SHP77 treated with DMSO at 0.1 percent for 48 hours (cell line): ENCODE data around the gene PGM3.
"Not testable (repeated sequence)": the region's sequence is repeated elsewhere in the genome, so short reads cannot be mapped to it uniquely, and the experiment has no call there.

Source experiments
- DNase-seq: peaks from one replicate; lab custom pipeline; 2025; lab: John Stamatoyannopoulos, UW

The PGM3 gene, protein sequence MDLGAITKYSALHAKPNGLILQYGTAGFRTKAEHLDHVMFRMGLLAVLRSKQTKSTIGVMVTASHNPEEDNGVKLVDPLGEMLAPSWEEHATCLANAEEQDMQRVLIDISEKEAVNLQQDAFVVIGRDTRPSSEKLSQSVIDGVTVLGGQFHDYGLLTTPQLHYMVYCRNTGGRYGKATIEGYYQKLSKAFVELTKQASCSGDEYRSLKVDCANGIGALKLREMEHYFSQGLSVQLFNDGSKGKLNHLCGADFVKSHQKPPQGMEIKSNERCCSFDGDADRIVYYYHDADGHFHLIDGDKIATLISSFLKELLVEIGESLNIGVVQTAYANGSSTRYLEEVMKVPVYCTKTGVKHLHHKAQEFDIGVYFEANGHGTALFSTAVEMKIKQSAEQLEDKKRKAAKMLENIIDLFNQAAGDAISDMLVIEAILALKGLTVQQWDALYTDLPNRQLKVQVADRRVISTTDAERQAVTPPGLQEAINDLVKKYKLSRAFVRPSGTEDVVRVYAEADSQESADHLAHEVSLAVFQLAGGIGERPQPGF

GRCh38 chr6:83192871-83193746 lies at the start of gene PGM3, which contains the start of gene RWDD2A:
PGM3 (minus strand) TSS chr6:83193265; CDS start chr6:83191012, 2,253 bp downstream.
RWDD2A (plus strand) TSS chr6:83193357; CDS start chr6:83194452, 1,095 bp downstream.
- peak; percentile 72 for DNase-seq

- no peak for DNase-seq
These were observed 38.1 kb upstream of the PGM3 start for GRCh38 chr6:83231146-83231545.

GRCh38 chr6:83226517-83226916 lies 33.5 kb upstream of the PGM3 start:
- no peak for DNase-seq

DNA sequence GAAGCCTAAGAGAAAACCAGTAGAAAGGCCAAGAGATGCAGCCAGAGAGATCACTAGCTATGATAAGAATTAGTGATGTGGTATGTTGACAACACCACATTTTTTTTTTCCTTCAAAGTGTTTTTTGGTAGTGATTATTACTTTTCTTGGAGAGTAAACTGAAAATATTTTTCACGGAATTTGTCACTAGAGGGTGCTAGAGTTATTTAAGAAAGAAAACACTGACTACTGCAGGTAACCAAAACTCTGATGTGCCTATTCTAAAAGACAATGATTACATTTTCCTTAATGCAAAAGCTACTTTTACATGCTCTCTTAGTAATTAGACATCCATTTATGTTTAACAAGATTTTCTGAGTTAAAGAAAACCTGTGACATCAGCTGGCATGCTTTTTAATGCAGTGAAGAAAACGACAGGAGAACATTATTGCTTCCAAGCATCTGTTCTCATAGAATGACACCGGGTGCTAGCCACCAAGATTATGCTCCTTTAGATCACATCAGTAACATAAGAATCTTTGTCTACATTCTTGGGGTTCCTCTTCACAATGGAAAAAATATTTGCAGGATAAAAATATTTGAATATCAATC lies 28.9 kb upstream of the PGM3 start:
- DNase-seq: no peak

GRCh38 chr6:83221276-83221675 lies 28.2 kb upstream of the PGM3 start:
- DNase-seq: no peak

GRCh38 chr6:83220121-83220520 lies 27.1 kb upstream of the PGM3 start:
- DNase-seq: no peak

- DNase-seq: no peak
These were observed 25.6 kb upstream of the PGM3 start for GRCh38 chr6:83218646-83219045.

GRCh38 chr6:83216806-83217205 lies 23.7 kb upstream of the PGM3 start:
- DNase-seq: no peak

- DNase-seq: peak; percentile 6
These were observed 22.3 kb upstream of the PGM3 start for GRCh38 chr6:83215131-83216047.

DNA sequence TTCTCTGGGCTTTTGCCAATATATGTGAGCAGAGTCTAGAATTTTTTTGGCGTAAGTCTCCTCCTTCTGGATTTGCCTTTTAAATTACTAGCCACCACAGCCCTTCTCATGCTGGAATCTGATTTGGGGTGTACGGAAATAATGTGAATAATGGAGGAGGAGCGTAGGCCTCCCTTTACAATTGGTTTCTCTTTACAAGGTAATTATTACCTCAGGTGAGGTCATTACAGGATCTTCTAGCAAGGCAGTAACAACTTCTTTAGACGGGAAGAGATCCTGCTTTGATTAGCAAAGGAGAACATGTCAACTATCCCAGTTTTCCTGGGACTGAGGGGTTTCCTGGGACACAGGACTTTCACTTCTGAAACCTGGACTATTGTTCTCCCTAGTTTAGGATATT lies 9.0 kb upstream of the PGM3 start:
- no peak for DNase-seq

DNA sequence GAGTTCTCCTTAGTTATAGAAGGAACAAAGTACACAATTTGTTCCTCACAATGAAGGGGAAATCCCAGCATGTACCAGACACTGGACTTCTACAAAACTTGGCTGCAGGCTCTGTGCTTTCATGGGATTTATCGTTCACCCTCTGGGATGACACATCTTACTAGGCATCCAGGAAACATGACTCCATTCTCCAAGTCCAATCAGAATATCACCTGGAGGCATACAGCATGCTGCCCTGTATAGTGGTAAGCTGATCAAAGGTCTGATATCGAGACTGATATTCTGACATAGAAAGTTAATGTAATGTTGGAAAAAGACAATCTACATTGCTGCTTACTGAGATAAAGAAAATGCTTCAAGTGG lies 6.8 kb upstream of the PGM3 start:
- no peak for DNase-seq

DNA sequence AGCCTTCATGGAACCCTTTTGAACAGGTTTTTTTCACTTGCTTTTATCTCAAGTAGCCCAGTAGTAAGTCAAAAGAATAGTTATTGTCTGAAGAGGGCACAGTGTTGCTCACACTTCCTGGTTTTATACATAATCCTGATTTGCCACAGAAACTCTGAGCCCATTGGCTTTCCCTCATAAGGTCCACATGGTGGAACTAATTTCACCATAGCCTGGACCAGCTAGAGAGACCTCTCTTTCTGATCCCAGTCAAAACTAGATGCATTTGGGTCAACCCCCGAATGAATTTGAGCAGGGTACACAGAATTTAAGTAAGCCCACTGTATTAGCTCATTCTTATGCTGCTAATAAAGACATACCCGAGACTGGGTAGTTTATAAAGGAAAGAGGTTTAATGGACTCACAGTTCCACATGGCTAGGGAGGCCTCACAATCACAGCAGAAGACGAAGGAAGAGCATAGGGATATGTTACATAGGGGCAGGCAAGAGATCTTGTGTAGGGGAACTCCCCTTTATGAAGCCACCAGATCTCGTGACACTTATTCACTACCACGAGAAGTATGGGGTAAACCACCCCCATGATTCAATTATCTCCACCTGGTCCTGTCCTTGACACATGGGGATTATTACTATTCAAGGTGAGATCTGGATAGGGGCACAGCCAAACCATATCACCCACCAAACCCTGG lies 6.3 kb upstream of the PGM3 start:
- DNase-seq: no peak

DNA sequence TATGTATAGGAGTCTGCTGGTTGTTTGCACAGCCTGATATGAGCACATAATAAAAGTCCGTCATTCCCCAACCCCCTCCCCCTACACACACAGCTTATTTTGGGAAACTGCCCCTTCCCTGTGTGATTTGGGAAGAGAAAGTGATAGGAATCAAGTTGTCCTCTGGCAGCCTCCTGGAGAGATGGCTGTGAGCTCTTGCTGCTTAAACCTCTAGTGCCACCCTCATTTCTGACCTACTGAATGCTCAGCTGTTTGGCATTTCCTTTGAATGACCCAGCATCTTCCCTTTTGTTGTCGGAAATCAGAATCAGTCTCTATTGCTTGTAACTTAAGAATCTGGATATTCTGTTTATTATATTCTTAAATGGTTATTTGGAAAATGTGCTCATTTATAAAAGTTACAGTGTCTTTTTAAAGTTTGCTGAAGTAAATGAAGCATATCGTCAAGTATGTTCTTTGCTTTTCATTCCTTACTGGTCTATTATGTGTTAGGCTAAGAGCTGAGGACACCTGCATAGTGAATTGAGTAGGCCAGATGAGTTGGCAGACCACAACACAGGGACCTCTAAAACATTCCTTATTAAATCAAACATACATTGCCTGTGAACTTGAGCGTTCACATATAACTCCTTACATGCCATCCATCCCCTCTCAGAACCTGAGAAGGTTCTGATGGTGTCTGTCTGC lies 5.6 kb upstream of the PGM3 start:
- no peak for DNase-seq

- DNase-seq: peak; percentile 38
These were observed 892 bp upstream of the PGM3 start for GRCh38 chr6:83193747-83194566.

GRCh38 chr6:83192456-83192855 lies 609 bp downstream of the PGM3 start:
- no peak for DNase-seq

GRCh38 chr6:83191974-83192373 lies 1.1 kb downstream of the PGM3 start:
- not testable (repeated sequence) for DNase-seq

- no peak for DNase-seq
These were observed 2.4 kb downstream of the PGM3 start for GRCh38 chr6:83190626-83191025.

GRCh38 chr6:83188501-83188900 lies 4.6 kb downstream of the PGM3 start:
- no peak for DNase-seq

DNA sequence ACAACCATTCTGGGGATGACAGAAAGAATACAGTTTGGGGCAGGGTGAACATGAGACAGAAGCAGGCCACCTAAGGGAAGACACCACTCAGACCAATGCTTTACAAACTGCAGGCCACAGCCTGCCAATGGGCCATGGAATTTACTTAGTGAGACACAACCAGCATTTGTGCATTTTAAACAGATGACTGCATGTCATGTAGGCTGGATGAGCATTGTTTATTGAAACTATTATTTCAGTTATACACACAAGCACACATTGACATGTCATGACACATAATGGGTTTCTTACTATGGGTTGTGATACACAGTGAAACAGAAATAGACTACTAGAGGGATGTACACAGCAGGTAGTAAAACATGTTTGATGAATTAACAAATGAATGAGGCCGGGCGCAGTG lies 8.0 kb downstream of the PGM3 start:
- DNase-seq: no peak
